GM19438 (cell line): ENCODE results near the gene NEURL1B.

Experiments
- ATAC-seq: cut with Tn5 transposase; IDR thresholded peaks from one replicate; pipeline ENCODE4 v1.9.1; 2021; ENCODE audit warnings: low read depth; ENCODE audit not compliant: unreplicated experiment

The NEURL1B gene

DNA sequence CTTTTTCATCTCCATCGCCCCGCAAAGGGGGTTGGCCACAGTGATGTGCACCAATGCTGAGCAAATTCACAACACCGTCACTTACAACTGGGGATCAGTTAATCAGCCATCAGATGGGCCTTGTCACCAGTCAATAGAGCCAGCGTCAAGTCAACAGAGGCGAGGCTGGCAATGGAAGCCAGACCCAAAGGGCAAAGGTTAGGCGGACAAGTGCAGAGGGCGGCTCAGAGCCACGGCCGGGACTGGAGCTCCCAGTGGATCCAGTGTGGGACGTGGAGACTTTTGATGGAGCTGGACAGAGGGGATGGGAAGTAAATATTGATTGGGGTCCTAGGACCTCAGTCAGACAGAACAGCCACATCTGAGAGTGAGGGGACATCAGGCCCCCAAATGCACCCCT, 84.2 kb downstream of the NEURL1B start:
- no peak for ATAC-seq

DNA sequence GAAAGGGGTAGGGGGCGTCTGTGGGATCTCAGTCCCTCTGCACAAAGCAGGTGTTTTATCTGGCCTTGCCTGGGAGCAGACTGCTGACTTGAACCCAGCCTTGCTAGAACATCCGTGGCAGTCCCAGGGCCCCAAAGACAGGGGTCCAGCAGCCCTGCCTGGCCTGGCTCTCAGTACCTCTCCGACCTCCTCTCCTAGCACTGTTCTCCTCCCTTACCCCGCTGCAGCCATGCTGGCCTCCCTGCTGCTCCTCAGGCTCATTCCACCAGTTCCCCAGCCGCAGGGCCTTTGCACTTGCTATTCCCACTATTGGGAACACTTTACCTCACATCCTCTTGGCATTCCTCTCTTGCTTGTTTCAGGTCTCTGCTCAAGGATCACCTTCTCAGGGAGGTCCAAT, 84.7 kb downstream of the NEURL1B start:
- no peak for ATAC-seq

DNA sequence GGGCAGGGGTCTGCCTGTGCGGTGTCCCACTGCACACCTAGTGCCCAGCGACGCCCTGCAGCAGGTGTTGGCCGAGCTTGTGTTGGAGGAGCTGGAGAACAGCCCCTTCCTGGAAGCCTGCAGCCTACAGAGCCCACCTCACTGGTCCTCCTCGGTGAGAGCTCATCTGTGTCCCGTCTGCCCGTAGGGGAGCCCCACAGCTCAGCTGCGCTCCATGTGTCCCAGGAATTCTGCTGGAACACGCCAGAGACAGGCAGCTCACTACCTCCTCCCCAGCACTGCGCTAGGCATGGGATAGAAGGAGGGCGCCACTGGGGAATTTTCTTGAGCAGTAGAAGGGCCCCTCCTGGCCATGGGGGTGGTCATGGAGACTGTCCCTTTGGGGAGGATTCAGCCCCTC, 85.9 kb downstream of the NEURL1B start:
- no peak for ATAC-seq

- ATAC-seq, result no peak
These were observed 86.5 kb downstream of the NEURL1B start for GRCh38 chr5:172727551-172727950.

DNA sequence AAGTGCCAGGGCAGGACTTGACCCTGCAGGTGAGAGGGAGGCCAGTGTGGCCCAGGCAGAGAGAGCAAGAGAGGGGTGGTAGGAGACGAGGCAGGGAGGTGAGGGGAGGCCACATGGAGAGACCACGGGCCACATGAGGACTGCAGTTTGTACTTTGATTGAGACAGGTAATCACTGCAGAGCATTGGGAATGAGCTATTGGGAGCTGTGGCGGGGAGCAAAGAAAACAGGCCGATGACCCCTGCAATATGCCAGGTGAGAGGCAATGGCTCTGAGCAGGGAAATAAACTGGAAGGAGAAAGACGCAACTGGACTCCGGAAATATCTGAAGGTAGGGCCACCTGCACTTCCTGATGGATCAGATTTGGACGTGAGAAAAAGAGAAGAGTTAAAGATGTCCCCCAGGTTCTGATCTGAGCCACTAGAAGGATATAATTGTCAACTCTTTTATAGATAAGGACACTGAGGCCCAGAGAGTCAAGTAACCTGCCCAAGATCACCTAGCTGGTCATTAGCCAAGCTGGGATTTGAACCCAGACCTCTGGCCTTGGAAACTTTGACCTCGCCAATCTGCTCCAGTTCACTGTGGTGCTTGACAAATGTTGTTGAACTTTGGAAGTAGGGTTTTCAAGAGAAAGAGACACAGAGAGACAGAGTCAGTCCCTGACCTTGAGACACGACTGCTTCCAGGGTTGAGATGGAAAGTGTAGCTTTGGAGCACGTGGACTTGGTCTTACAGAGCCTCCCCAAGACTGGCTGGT, 87.6 kb downstream of the NEURL1B start:
- ATAC-seq, result no peak

GRCh38 chr5:172729588-172729987, 88.5 kb downstream of the NEURL1B start:
- ATAC-seq, result no peak

DNA sequence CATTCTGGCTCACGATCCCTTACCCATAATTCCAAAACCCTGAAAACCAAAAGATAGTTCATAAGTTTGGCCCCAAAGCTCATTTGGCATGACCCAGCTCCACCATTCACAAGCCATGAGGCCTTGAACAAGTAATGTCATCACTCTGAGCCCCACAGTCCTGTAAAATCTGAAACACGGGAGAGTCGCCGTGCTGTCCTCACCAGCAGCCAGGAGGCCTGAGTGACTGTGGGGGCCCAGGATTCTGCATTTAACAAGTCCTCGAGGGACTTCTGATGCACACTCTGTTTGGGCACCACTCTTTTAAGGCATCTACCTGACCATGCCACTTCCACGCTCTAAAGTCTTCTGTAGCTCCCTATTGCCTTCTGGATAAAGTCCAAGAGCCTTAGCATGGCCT, 89.2 kb downstream of the NEURL1B start:
- no peak for ATAC-seq

- ATAC-seq, result no peak
These were observed 90.1 kb downstream of the NEURL1B start for GRCh38 chr5:172730981-172731679.

- ATAC-seq, result no peak
These were observed 90.6 kb downstream of the NEURL1B start for GRCh38 chr5:172731680-172732074.

DNA sequence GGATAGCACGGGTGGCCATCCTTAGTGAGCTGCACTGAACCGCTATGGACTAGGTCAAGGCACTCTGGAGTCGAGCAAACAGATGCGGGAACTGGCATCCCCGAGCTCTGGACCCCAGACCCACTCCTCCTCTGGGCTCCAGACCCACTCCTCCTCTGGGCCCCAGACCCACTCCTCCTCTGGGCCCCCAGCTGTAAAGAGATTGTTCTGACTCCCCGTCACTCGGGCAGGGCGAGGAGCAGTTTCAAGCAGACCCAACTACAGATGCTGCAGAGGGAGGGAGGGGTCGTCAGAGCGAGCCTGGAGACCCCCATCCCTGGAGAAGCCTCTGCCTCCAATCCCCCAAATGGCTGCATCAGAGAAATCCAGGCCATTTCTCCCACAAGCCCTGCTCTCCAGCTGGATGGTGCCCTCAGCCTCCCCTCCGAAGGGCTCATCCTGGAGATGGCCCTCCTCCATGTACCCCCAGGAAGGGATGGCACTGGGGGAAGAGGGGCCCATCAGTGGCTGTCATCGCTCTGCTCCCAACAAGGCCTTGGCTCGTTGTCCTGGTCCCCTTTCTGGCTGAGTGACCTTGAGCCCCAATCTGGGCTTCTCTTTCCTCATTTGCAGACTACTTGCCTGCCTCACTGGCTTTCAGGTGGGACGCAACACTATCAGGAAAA, 91.3 kb downstream of the NEURL1B start:
- ATAC-seq, result no peak

- no peak for ATAC-seq
These were observed 92.3 kb downstream of the NEURL1B start for GRCh38 chr5:172733131-172733973.

DNA sequence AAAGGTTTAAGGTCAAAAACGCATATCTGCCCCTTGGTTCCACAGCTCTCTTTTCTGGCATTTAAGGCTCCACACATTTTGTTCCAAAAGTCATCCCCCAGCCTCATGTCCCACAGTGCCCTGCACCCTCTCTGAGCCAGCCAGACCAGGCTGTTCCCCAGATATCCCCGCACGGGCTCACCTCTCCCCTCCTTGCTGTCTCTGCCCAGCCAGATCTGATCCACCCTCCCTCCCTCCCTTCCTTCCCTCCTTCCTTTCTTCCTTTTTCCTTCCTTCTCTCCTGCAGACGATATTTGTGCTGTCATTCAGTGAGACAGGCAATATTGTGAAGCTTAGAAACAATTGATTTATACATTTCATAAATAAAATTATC, 92.9 kb downstream of the NEURL1B start:
- ATAC-seq, result no peak

- ATAC-seq, result no peak
These were observed 94.2 kb downstream of the NEURL1B start for GRCh38 chr5:172735141-172735831.

DNA sequence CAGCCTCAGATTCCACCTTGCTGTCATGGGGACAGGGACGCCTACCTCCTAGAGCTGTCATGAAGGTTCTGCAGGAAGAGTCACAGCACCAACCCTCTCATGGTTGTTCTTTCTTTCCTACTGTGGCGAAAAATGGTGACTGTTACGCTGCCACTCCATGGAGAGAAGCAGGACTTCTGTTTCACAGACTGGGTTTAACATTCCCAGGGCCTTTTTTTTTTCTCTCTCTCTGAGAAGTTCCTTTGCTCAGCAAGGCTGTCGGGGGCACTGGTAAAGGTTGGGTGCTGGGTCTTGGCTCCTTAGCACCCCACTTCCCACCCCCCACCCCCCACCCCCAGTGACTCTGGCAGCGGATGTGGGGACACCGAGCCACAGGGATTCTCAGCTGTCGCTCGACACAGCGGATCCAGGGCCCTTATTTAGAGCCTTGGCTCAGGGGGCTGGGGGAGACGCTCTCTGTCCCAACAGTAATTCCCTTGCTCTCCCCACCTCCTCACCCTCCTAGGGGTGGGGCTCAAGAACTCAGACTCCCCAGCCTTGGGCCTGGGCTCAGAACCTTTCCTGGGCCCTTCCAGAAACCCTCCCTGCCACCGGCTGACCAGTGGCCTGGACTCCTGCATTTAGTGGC, 95.6 kb downstream of the NEURL1B start:
- ATAC-seq, result no peak

DNA sequence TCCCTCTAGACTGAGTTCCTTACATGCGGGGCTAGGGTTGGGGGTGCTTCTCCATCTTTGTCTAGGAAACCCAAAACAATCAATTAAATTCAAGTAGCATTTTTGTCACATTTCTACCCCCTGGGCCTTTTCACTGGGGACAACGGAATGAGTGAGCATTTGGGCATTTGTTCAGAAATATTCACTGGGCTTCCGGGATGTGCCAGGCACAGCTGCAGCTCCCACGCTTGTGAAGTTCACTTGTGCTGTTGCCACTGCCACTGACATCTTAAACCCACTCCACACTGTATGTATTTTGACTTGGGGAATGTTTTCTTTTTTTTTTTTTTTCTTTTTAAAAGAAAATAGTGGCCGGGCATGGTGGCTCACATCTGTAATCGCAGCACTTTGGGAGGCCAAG, 98.3 kb downstream of the NEURL1B start:
- ATAC-seq, result no peak

DNA sequence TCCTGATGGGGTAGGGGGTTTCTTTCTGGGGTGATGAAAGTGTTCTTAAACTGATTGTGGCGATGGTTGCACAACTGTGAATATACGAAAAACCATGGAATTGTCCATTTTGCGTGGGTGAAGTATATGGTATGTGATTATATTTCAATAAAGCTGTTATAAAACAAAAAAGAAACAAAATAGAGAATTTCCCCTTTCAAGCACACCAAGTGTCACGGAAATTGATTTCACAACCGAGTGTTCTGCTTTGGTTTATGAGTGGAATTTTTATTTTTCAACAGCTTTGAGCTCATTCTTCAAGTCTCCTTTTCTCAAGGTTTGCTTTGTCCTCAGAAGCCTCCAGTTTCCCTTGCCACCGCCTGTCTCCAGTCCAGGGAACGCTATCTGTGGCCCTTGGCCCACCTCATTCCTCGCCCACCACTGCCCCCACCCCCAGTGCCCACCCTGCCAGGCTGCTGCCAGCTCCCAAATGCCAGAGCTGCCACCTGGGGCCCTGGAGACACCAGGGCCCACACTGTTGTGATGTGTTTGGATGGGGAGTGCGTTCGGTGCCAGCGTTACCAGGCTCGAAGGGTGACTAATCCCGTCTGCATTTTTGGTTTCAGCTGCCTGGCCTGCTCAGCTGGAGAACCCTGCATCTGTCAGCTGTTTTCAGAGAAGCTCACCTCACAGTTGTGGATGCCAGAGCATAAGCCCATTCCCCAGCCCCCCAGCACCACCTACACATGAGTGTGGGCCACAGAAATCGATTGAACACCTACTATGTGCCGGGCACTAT, 99.6 kb downstream of the NEURL1B start:
- ATAC-seq, result no peak
